SK-N-SH treated with all-trans-retinoic acid at 6 μM for 48 hours (cell line): ENCODE results near the gene ERFE.

Source experiments
- ATAC-seq: fragments of 200-7000 bp; cut with Tn5 transposase; 3 replicates; pipeline ENCODE4 v1.9.1; 2020; ENCODE audit warnings: mild to moderate bottlenecking, moderate library complexity
- ARNTL ChIP-seq: fragments of 450-650 bp; formaldehyde crosslinking; IDR thresholded peaks from 2 replicates; pipeline ENCODE4 v1.5.0; 2020; ENCODE audit warnings: low read depth, mild to moderate bottlenecking, moderate library complexity, borderline replicate concordance
- CSDC2 ChIP-seq: fragments of 250-450 bp; sonication (Bioruptor Pico); IDR thresholded peaks from 2 replicates; pipeline ENCODE4 v1.5.0; 2020; ENCODE audit warnings: mild to moderate bottlenecking, moderate library complexity
- CSRNP3 ChIP-seq: fragments of 250-450 bp; sonication (Bioruptor Pico); IDR thresholded peaks from 2 replicates; pipeline ENCODE4 v1.5.1; 2021; ENCODE audit warnings: mild to moderate bottlenecking, moderate library complexity
- GLIS3 ChIP-seq: fragments of 250-450 bp; sonication (Bioruptor Pico); IDR thresholded peaks from 2 replicates; pipeline ENCODE4 v1.5.0; 2020; ENCODE audit warnings: mild to moderate bottlenecking, moderate library complexity
- ISL1 ChIP-seq: fragments of 250-450 bp; sonication (Bioruptor Pico); IDR thresholded peaks from 2 replicates; pipeline ENCODE4 v2.1.2; 2022; ENCODE audit warnings: mild to moderate bottlenecking, moderate library complexity
- PATZ1 ChIP-seq: fragments of 250-450 bp; sonication (Bioruptor Pico); IDR thresholded peaks from 2 replicates; pipeline ENCODE4 v1.8.0; 2020; ENCODE audit warnings: mild to moderate bottlenecking, moderate library complexity, borderline replicate concordance
- POU6F1 ChIP-seq: fragments of 250-450 bp; sonication (Bioruptor Pico); IDR thresholded peaks from 2 replicates; pipeline ENCODE4 v1.8.0; 2021; ENCODE audit warnings: low read depth, mild to moderate bottlenecking, moderate library complexity, borderline replicate concordance
- PPARA ChIP-seq: fragments of 250-450 bp; sonication (Bioruptor Pico); IDR thresholded peaks from 2 replicates; pipeline ENCODE4 v1.5.0; 2020; ENCODE audit warnings: mild to moderate bottlenecking, borderline replicate concordance
- RARB ChIP-seq: fragments of 250-450 bp; sonication (Bioruptor Pico); IDR thresholded peaks from 2 replicates; pipeline ENCODE4 v1.8.0; 2021; ENCODE audit warnings: mild to moderate bottlenecking, moderate library complexity
- TCF4 ChIP-seq: fragments of 250-450 bp; sonication (Bioruptor Pico); IDR thresholded peaks from 2 replicates; pipeline ENCODE4 v1.8.0; 2021; ENCODE audit warnings: mild to moderate bottlenecking, moderate library complexity, borderline replicate concordance
- TOX ChIP-seq: fragments of 250-450 bp; sonication (Bioruptor Pico); IDR thresholded peaks from 2 replicates; pipeline ENCODE4 v1.8.0; 2021; ENCODE audit warnings: mild to moderate bottlenecking, moderate library complexity, borderline replicate concordance
- TSHZ2 ChIP-seq: fragments of 250-450 bp; sonication (Bioruptor Pico); IDR thresholded peaks from 2 replicates; pipeline ENCODE4 v1.5.0; 2020; ENCODE audit warnings: mild to moderate bottlenecking, moderate library complexity
- ZC3H10 ChIP-seq: fragments of 250-450 bp; sonication (Bioruptor Pico); IDR thresholded peaks from 2 replicates; pipeline ENCODE4 v1.5.1; 2021; ENCODE audit warnings: mild to moderate bottlenecking, moderate library complexity
- ZFP3 ChIP-seq: fragments of 250-450 bp; sonication (Bioruptor Pico); IDR thresholded peaks from 2 replicates; pipeline ENCODE4 v1.5.0; 2020; ENCODE audit warnings: mild to moderate bottlenecking, moderate library complexity
- ZNF565 ChIP-seq: fragments of 450-650 bp; formaldehyde crosslinking; conservative IDR thresholded peaks from 2 replicates; pipeline ENCODE4 v1.5.0; 2020; ENCODE audit warnings: low read depth, mild to moderate bottlenecking, moderate library complexity
- ZNF8 ChIP-seq: fragments of 450-650 bp; formaldehyde crosslinking; IDR thresholded peaks from 2 replicates; pipeline ENCODE4 v1.5.0; 2020; ENCODE audit warnings: mild to moderate bottlenecking, moderate library complexity

The ERFE gene

GRCh38 chr2:238202326-238203093, 43.7 kb downstream of the ERFE start:
- no peak for TF ChIP-seq CSRNP3 (CRISPR knock-in tag)
- TF ChIP-seq ARNTL, result no peak
- TF ChIP-seq ISL1, result no peak
- no peak for TF ChIP-seq ZC3H10 (CRISPR knock-in tag)
- TF ChIP-seq PATZ1 (CRISPR knock-in tag), result no peak
- no peak for TF ChIP-seq TCF4 (CRISPR knock-in tag)
- no peak for TF ChIP-seq ZNF565 (CRISPR knock-in tag)
- no peak for TF ChIP-seq POU6F1
- TF ChIP-seq GLIS3 (CRISPR knock-in tag), result no peak
- TF ChIP-seq PPARA, result no peak
- TF ChIP-seq TOX (CRISPR knock-in tag), result no peak
- TF ChIP-seq RARB (CRISPR knock-in tag), result no peak
- TF ChIP-seq ZFP3 (CRISPR knock-in tag), result no peak
- no peak for TF ChIP-seq ZNF8 (CRISPR knock-in tag)
- TF ChIP-seq, all 23 proteins: peak for 0
- ATAC-seq, result peak; percentile 22; the same call in 2 of the 3 replicates

- ATAC-seq, result peak; percentile 99
Measured at GRCh38 chr2:238203094-238203972, 44.6 kb downstream of the ERFE start, which contains the start of gene ILKAP. TSS of gene ILKAP (minus strand) at chr2:238203695. CDS start at chr2:238203553, 142 bp downstream.

More at GRCh38 chr2:238203094-238203972, 44.6 kb downstream of the ERFE start, which contains the start of gene ILKAP:
- 0 out of 2 replicates have a peak, but pooled peaks have one; percentile 17 for TF ChIP-seq TSHZ2 (CRISPR knock-in tag)
- no peak for TF ChIP-seq ZNF8 (CRISPR knock-in tag)
- TF ChIP-seq ZNF565 (CRISPR knock-in tag), result no peak
- TF ChIP-seq ZFP3 (CRISPR knock-in tag), result no peak
- 0 out of 2 replicates have a peak, but pooled peaks have one; percentile 35 for TF ChIP-seq CSDC2 (CRISPR knock-in tag)
